Hepatocyte (in vitro differentiated cells): ENCODE measurements around the gene SLC5A3.

Source experiments
- EZH2 ChIP-seq: fragments of 200-600 bp; sonication (generic); IDR thresholded peaks from 2 replicates; pipeline ENCODE4 v1.6.1; 2016; ENCODE audit warnings: antibody characterized with exemption, mild to moderate bottlenecking, borderline replicate concordance
- EZH2phosphoT487 ChIP-seq: fragments of 200-600 bp; sonication (generic); IDR thresholded peaks from one replicate; pipeline ENCODE4 v1.6.1; 2018; ENCODE audit warnings: antibody characterized with exemption, mild to moderate bottlenecking, low read depth, moderate library complexity; ENCODE audit not compliant: unreplicated experiment, severe bottlenecking
- TF ChIP-seq, protein P1 (sequence below): fragments of 200-600 bp; sonication (generic); IDR thresholded peaks from 2 replicates; pipeline ENCODE4 v1.5.1; 2016; ENCODE audit warnings: antibody characterized with exemption, mild to moderate bottlenecking; ENCODE audit not compliant: poor library complexity

DNA sequence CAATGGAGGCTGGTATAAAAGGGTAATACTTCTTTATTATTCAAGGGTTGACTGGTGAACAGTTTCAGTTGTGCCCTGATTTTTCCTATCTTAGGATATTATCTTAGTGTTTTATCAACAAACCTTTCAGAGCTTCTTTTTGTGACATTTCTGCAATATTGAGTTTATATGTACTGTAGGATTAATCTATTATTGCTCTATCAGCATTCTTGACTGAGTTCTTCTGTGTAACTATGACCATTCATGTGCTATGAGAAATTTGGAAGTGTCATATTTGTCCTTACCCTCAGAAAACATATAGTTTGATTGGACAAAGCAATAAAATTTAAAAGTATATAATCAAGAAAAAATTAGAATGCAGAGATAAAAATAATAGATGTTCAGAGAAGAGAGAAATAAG lies 25.5 kb upstream of the SLC5A3 start:
- TF ChIP-seq, protein P1, sequence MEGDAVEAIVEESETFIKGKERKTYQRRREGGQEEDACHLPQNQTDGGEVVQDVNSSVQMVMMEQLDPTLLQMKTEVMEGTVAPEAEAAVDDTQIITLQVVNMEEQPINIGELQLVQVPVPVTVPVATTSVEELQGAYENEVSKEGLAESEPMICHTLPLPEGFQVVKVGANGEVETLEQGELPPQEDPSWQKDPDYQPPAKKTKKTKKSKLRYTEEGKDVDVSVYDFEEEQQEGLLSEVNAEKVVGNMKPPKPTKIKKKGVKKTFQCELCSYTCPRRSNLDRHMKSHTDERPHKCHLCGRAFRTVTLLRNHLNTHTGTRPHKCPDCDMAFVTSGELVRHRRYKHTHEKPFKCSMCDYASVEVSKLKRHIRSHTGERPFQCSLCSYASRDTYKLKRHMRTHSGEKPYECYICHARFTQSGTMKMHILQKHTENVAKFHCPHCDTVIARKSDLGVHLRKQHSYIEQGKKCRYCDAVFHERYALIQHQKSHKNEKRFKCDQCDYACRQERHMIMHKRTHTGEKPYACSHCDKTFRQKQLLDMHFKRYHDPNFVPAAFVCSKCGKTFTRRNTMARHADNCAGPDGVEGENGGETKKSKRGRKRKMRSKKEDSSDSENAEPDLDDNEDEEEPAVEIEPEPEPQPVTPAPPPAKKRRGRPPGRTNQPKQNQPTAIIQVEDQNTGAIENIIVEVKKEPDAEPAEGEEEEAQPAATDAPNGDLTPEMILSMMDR: no peak
- TF ChIP-seq EZH2phosphoT487: no peak
- no peak for TF ChIP-seq EZH2
